K562 (cell line): ENCODE results near the gene HOXA5. TPM values are rescaled to one million over a fixed set of nuclear protein-coding genes. Genes with fewer than 3 reads are reported as not detected.

ENCODE experiments used
- ATAC-seq: fragments of 200-7000 bp; cut with Tn5 transposase; 3 replicates; pipeline ENCODE4 v1.9.1; 2020; ENCODE audit warnings: moderate library complexity
- BruUV-seq: library from RNA; stranded (reverse); fragments of 400-500 nt; replicated peaks from 2 replicates; lab custom pipeline; 2021; lab: Mats Ljungman, UMichigan
- CTCF ChIA-PET: fragments of 300-600 bp; formaldehyde crosslinking; extraction: SDS; loops from one replicate; lab custom pipeline; 2021; ENCODE audit warnings: low intra/inter-chr PET ratio; lab: Yijun Ruan, JAX
- POLR2A ChIA-PET: fragments of 300-600, 350-650 bp; sonication (Branson Sonifier 250); formaldehyde crosslinking; extraction: SDS; loops from one replicate; lab custom pipeline; 2021; ENCODE audit warnings: antibody characterized with exemption, inconsistent platforms; lab: Yijun Ruan, JAX
- DNase-seq, 4 experiments: peaks; one replicate each; pipeline versions ENCODE4 v3.0.0 to v3.0.0-alpha.2; 2011 to 2018; ENCODE audit warnings: low spot score in 3 of 4, mixed read lengths in 3 of 4; ENCODE audit errors: extremely low read depth in 1 of 4
- FAIRE-seq: peaks from 2 replicates; lab custom pipeline; 2011; peaks lifted over from hg19 to GRCh38; lab: Jason Lieb, UNC
- H2AFZ ChIP-seq: 2 replicates; pipeline ENCODE4 v1.6.0; 2011; ENCODE audit warnings: low read depth, low read length, control low read depth, inconsistent platforms
- H3K27ac ChIP-seq: fragments of 200-600 bp; 3 replicates; pipeline ENCODE4 v1.8.0; 2011; ENCODE audit warnings: low read depth, mild to moderate bottlenecking, control low read depth, inconsistent platforms, low read length, moderate library complexity, mixed read lengths; ENCODE audit errors: extremely low read depth
- H3K27me3 ChIP-seq, 2 experiments: fragments of 300-600 bp in 1 of 2; 2 replicates in 1 of 2; 3 replicates in 1 of 2; pipeline versions ENCODE4 v1.6.0 to v1.8.0; 2011; ENCODE audit warnings: inconsistent platforms in 2 of 2, low read length in 2 of 2, mild to moderate bottlenecking in 1 of 2, mixed read lengths in 1 of 2, moderate library complexity in 1 of 2; ENCODE audit not compliant: control insufficient read depth in 2 of 2, insufficient read depth in 2 of 2
- H3K36me3 ChIP-seq: fragments of 300-600 bp; 3 replicates; pipeline ENCODE4 v1.8.0; 2011; ENCODE audit warnings: mild to moderate bottlenecking, low read length, inconsistent platforms; ENCODE audit not compliant: control insufficient read depth, insufficient read depth
- H3K4me1 ChIP-seq, 2 experiments: fragments of 200-600 bp in 1 of 2; replicated peaks in 1 of 2; 2 replicates in 1 of 2; 3 replicates in 1 of 2; pipeline versions ENCODE4 v1.5.1 to v1.8.0; 2011; ENCODE audit warnings: inconsistent platforms in 2 of 2, low read length in 2 of 2, mild to moderate bottlenecking in 1 of 2, mixed read lengths in 1 of 2, moderate library complexity in 1 of 2; ENCODE audit not compliant: control insufficient read depth in 2 of 2, insufficient read depth in 2 of 2
- H3K4me2 ChIP-seq: 2 replicates; pipeline ENCODE4 v1.6.1; 2011; ENCODE audit warnings: low read length, control low read depth, inconsistent platforms, mixed read lengths; ENCODE audit not compliant: insufficient read depth
- H3K4me3 ChIP-seq: fragments of 200-600 bp; sonication (generic), shearing (Covaris generic); 2 replicates; pipeline ENCODE4 v1.5.1; 2016; ENCODE audit warnings: control low read depth, inconsistent platforms
- H3K79me2 ChIP-seq: fragments of 200-600 bp; 3 replicates; pipeline ENCODE4 v1.8.0; 2011; ENCODE audit warnings: low read length, inconsistent platforms; ENCODE audit not compliant: control insufficient read depth, insufficient read depth
- H3K9ac ChIP-seq, 2 experiments: 2 replicates each; pipeline versions ENCODE4 v1.6.0 to v1.6.1; 2011; ENCODE audit warnings: low read depth in 2 of 2, low read length in 2 of 2, control low read depth in 1 of 2, inconsistent platforms in 1 of 2, mild to moderate bottlenecking in 1 of 2, mixed read lengths in 1 of 2; ENCODE audit not compliant: insufficient read depth in 1 of 2
- H3K9me1 ChIP-seq: one replicate; pipeline ENCODE4 v1.6.0; 2011; ENCODE audit warnings: inconsistent platforms, mild to moderate bottlenecking, low read length, moderate library complexity; ENCODE audit not compliant: control insufficient read depth, insufficient read depth
- H3K9me3 ChIP-seq: replicated peaks from 2 replicates; pipeline ENCODE4 v1.5.1; 2011; ENCODE audit warnings: low read depth, low read length, inconsistent platforms; ENCODE audit not compliant: control insufficient read depth, insufficient read depth
- H4K20me1 ChIP-seq: replicated peaks from 2 replicates; pipeline ENCODE4 v1.6.1; 2011; ENCODE audit warnings: low read length, inconsistent platforms, mixed read lengths; ENCODE audit not compliant: control insufficient read depth, insufficient read depth
- BACH1 ChIP-seq: fragments of 200-800 bp; sonication (Bioruptor generic); IDR thresholded peaks from 2 replicates; pipeline ENCODE4 v1.6.1; 2016; ENCODE audit warnings: missing genetic modification characterization, missing compliant biosample characterization
- BMI1 ChIP-seq: fragments of 150-350 bp; IDR thresholded peaks from 2 replicates; pipeline ENCODE4 v1.6.1; 2014; ENCODE audit warnings: low read length
- CBFA2T2 ChIP-seq: fragments of 450-650 bp; conservative IDR thresholded peaks from 2 replicates; pipeline ENCODE4 v1.6.1; 2017; ENCODE audit warnings: mild to moderate bottlenecking
- KDM2B ChIP-seq: fragments of 250-450 bp; sonication (Bioruptor Pico); IDR thresholded peaks from 2 replicates; pipeline ENCODE4 v1.8.0; 2021; ENCODE audit warnings: mild to moderate bottlenecking, moderate library complexity
- KLF16 ChIP-seq: IDR thresholded peaks from 2 replicates; pipeline ENCODE4 v1.6.1; 2016; ENCODE audit warnings: antibody characterized with exemption
- RAD21 ChIP-seq, 2 experiments: fragments of 250-450 bp in 1 of 2; fragments of 450-650 bp in 1 of 2; sonication (Bioruptor Pico) in 1 of 2; formaldehyde crosslinking in 1 of 2; IDR thresholded peaks in 1 of 2; conservative IDR thresholded peaks in 1 of 2; 2 replicates each; pipeline versions ENCODE4 v1.4.0 to v1.8.0; 2020 to 2022; ENCODE audit warnings: mild to moderate bottlenecking in 2 of 2, moderate library complexity in 1 of 2
- SMAD3 ChIP-seq: fragments of 450-650 bp; formaldehyde crosslinking; conservative IDR thresholded peaks from 2 replicates; pipeline ENCODE4 v1.4.0; 2020; ENCODE audit warnings: mild to moderate bottlenecking
- SNRNP70 ChIP-seq: fragments of 200-400 bp; formaldehyde crosslinking; optimal IDR thresholded peaks from 2 replicates; pipeline ENCODE3; 2017; ENCODE audit warnings: low read depth, low read length
- ZNF263 ChIP-seq: sonication (generic); formaldehyde crosslinking; IDR thresholded peaks from 2 replicates; pipeline ENCODE4 v1.8.0; 2022; ENCODE audit warnings: mild to moderate bottlenecking, missing genetic modification reagents, borderline replicate concordance
- ZNF445 ChIP-seq: fragments of 250-450 bp; sonication (Bioruptor Pico); IDR thresholded peaks from 2 replicates; pipeline ENCODE4 v1.4.0; 2020; ENCODE audit warnings: low read depth, mild to moderate bottlenecking, moderate library complexity
- ZNF79 ChIP-seq: fragments of 250-450 bp; sonication (Bioruptor Pico); IDR thresholded peaks from 2 replicates; pipeline ENCODE4 v1.4.0; 2020; ENCODE audit warnings: low read depth, mild to moderate bottlenecking, moderate library complexity
- WGBS: fragments of 100-300 bp; shearing (Covaris generic); methylation state at CpG from one replicate; pipeline ENCODE4 v1.1.6; 2016; ENCODE audit warnings: low coverage, mixed read lengths; ENCODE audit not compliant: insufficient coverage; ENCODE audit errors: missing lambda C conversion rate; 5-methylcytosine and 5-hydroxymethylcytosine counted together
- in situ Hi-C: fragments of 300-500 bp; cut with MboI; formaldehyde crosslinking; loops from 4 replicates; pipeline ENCODE4 v1.15.0; 2018; ENCODE audit warnings: inconsistent platforms, mixed read lengths
- intact Hi-C: fragments of 100-400 bp; cut with micrococcal nuclease; formaldehyde crosslinking; loops from 2 replicates; pipeline ENCODE4 v1.14.2; 2022
- polyA plus RNA-seq, 8 experiments: library from polyadenylated mRNA; depleted of rRNA in 4 of 8; stranded (reverse) in 5 of 8; unstranded in 3 of 8; fragments of >200 nt; fragmentation: Nextera tagmentation in 2 of 8; fragmentation: Illumina TruSeq in 1 of 8; extraction: Ambion mirVana in 2 of 8; extraction: Trizol in 1 of 8; gene quantifications; 2 replicates each; pipeline versions ENCODE4 v1.2.1 to v1.2.3, GENCODE V29; 2011 to 2014; ENCODE audit warnings: inconsistent platforms in 1 of 8, missing spikeins in 1 of 8
- total RNA-seq, 7 experiments: library from RNA; depleted of rRNA in 6 of 7; stranded (reverse); fragments of >200 nt in 6 of 7; fragmentation: Illumina TruSeq in 2 of 7; extraction: Trizol in 2 of 7; gene quantifications; 2 replicates each; pipeline versions ENCODE4 v1.2.1 to v1.2.3, GENCODE V29; 2011 to 2021; ENCODE audit warnings: low replicate concordance in 1 of 7
- TF ChIP-seq, protein P1 (sequence below), 2 experiments: fragments of 150-350 bp in 1 of 2; IDR thresholded peaks; 2 replicates each; pipeline ENCODE4 v1.6.1; 2012 to 2016; ENCODE audit warnings: low read depth in 2 of 2, low read length in 2 of 2, mild to moderate bottlenecking in 1 of 2, moderate library complexity in 1 of 2
- TF ChIP-seq, protein P2 (sequence below): sonication (generic); formaldehyde crosslinking; IDR thresholded peaks from 2 replicates; pipeline ENCODE4 v1.8.0; 2022; ENCODE audit warnings: mild to moderate bottlenecking, missing genetic modification reagents, borderline replicate concordance
- TF ChIP-seq, protein P3 (sequence below): sonication (generic); formaldehyde crosslinking; IDR thresholded peaks from 2 replicates; pipeline ENCODE4 v1.4.0; 2020; ENCODE audit warnings: mild to moderate bottlenecking, missing genetic modification reagents

The HOXA5 gene
- total and polyA plus RNA-seq, 9 of the 15 experiments (the other 6 are each of a cell fraction or from before 2014, with no cell fraction given), result 0.13 TPM; not detected in 8

DNA sequence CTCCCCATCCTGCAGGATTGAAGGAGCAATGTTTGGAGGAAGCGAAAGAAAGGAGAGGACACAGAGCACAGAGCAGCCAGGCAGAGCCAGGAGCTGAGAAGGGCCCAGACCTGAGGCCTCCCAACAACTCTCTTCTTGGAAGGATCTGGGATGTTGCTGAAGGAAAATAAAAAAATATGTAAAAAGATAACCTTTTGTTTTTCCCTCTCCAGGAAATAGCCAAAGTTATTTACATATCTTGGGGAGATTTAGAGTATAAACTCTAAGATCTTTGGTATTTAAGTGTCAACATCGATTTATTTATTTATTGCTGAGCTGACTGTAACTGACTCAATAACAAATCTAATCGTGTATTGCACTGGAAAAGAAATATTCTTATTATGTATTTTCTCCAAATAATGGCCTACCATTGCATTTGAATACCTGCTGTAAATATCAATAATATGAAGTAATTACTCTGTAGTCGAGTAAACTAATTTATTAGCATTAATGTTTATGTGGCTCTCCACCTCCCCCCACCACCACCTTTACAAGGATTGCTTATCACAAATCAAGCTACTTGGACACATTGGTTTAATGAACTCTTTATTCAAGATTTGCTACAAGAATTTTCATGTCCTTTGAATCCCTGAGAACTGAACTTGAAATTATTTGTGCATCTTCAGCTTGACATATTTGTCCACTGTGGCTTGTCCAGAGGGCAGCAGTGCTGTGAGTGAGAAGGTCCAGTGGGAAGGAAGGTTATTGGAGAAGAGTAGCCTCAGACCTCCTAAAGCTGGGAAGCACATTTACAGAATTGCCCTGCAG lies 43.4 kb upstream of the HOXA5 start:
- Histone ChIP-seq H3K4me2 (no peak overlapping the region), H3K9me1 (no peaks in the 10 kb centered on the region), H3K27me3 (peaks cover 56 to 82% of the 10 kb centered on the region in 2 experiments), H2AFZ (no peak overlapping the region), H3K9me3 (no peaks in the 10 kb centered on the region), H3K79me2 (no peaks in the 10 kb centered on the region), H3K27ac (no peak overlapping the region), H3K4me3 (no peak overlapping the region), H4K20me1 (no peaks in the 10 kb centered on the region), H3K36me3 (no peaks in the 10 kb centered on the region), H3K4me1 (peaks cover 0 to 23% of the 10 kb centered on the region in 2 experiments; a peak in 2 of 5 replicates), H3K9ac (no peak overlapping the region)
- BruUV-seq, result no TSS peak
- ATAC-seq, result no peak
- no peak for DNase-seq
- ChIA-PET POLR2A (interaction anchor here (2.4 kb wide), 1 partner anchor 9 kb away, joined by 6 read pairs; no protein-coding TSS in a partner anchor), CTCF (no interaction called here)
- no peak for FAIRE-seq
- intact Hi-C loops (no loop called here), in situ Hi-C loops (no loop called here)
- WGBS, result 0% methylated on average over 4 of the region's 4 CpGs
- TF ChIP-seq KLF16 (no peak), SNRNP70 (no peak), ZNF79 (no peak), BACH1 (no peak), ZNF445 (CRISPR knock-in tag) (no peak), KDM2B (no peak), RAD21 (CRISPR knock-in tag; conservative IDR thresholded peaks at IDR 0.05 in 1 of 2, IDR thresholded peaks at IDR 0.05 in 1 of 2) (no peak), SMAD3 (no peak), BMI1 (no peak), ZNF263 (CRISPR knock-in tag) (no peak), CBFA2T2 (no peak)
- TF ChIP-seq, protein P1, sequence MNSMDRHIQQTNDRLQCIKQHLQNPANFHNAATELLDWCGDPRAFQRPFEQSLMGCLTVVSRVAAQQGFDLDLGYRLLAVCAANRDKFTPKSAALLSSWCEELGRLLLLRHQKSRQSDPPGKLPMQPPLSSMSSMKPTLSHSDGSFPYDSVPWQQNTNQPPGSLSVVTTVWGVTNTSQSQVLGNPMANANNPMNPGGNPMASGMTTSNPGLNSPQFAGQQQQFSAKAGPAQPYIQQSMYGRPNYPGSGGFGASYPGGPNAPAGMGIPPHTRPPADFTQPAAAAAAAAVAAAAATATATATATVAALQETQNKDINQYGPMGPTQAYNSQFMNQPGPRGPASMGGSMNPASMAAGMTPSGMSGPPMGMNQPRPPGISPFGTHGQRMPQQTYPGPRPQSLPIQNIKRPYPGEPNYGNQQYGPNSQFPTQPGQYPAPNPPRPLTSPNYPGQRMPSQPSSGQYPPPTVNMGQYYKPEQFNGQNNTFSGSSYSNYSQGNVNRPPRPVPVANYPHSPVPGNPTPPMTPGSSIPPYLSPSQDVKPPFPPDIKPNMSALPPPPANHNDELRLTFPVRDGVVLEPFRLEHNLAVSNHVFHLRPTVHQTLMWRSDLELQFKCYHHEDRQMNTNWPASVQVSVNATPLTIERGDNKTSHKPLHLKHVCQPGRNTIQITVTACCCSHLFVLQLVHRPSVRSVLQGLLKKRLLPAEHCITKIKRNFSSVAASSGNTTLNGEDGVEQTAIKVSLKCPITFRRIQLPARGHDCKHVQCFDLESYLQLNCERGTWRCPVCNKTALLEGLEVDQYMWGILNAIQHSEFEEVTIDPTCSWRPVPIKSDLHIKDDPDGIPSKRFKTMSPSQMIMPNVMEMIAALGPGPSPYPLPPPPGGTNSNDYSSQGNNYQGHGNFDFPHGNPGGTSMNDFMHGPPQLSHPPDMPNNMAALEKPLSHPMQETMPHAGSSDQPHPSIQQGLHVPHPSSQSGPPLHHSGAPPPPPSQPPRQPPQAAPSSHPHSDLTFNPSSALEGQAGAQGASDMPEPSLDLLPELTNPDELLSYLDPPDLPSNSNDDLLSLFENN (IDR thresholded peaks at IDR 0.05; ENCODE audit: low read depth in 2 of 2, low read length in 2 of 2), result no peak
- TF ChIP-seq, protein P2, sequence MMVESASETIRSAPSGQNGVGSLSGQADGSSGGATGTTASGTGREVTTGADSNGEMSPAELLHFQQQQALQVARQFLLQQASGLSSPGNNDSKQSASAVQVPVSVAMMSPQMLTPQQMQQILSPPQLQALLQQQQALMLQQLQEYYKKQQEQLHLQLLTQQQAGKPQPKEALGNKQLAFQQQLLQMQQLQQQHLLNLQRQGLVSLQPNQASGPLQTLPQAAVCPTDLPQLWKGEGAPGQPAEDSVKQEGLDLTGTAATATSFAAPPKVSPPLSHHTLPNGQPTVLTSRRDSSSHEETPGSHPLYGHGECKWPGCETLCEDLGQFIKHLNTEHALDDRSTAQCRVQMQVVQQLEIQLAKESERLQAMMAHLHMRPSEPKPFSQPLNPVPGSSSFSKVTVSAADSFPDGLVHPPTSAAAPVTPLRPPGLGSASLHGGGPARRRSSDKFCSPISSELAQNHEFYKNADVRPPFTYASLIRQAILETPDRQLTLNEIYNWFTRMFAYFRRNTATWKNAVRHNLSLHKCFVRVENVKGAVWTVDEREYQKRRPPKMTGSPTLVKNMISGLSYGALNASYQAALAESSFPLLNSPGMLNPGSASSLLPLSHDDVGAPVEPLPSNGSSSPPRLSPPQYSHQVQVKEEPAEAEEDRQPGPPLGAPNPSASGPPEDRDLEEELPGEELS (CRISPR knock-in tag), result no peak
- TF ChIP-seq, protein P3, sequence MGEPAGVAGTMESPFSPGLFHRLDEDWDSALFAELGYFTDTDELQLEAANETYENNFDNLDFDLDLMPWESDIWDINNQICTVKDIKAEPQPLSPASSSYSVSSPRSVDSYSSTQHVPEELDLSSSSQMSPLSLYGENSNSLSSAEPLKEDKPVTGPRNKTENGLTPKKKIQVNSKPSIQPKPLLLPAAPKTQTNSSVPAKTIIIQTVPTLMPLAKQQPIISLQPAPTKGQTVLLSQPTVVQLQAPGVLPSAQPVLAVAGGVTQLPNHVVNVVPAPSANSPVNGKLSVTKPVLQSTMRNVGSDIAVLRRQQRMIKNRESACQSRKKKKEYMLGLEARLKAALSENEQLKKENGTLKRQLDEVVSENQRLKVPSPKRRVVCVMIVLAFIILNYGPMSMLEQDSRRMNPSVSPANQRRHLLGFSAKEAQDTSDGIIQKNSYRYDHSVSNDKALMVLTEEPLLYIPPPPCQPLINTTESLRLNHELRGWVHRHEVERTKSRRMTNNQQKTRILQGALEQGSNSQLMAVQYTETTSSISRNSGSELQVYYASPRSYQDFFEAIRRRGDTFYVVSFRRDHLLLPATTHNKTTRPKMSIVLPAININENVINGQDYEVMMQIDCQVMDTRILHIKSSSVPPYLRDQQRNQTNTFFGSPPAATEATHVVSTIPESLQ (CRISPR knock-in tag), result no peak
